HepG2 (cell line): ENCODE measurements around the gene TEDC1. TPM values are rescaled to one million over a fixed set of nuclear protein-coding genes. Genes with fewer than 3 reads are reported as not detected.

Experiments
- CREB1 ChIP-seq, 2 experiments: fragments of 450-650 bp in 1 of 2; IDR thresholded peaks; 2 replicates each; pipeline ENCODE4 v1.6.1; 2016 to 2017; ENCODE audit warnings: control low read depth in 1 of 2, mild to moderate bottlenecking in 1 of 2, missing compliant biosample characterization in 1 of 2, missing genetic modification characterization in 1 of 2
- ELF3 ChIP-seq: IDR thresholded peaks from 2 replicates; pipeline ENCODE4 v1.6.1; 2016; ENCODE audit warnings: missing genetic modification reagents, missing compliant biosample characterization
- GATAD1 ChIP-seq: IDR thresholded peaks from 2 replicates; pipeline ENCODE4 v1.6.1; 2016; ENCODE audit warnings: missing genetic modification reagents, missing compliant biosample characterization
- NFRKB ChIP-seq: fragments of 450-650 bp; IDR thresholded peaks from 2 replicates; pipeline ENCODE4 v1.6.1; 2017
- NFYC ChIP-seq: IDR thresholded peaks from 2 replicates; pipeline ENCODE4 v1.6.1; 2016; ENCODE audit warnings: missing genetic modification reagents, missing compliant biosample characterization
- POLR2A ChIP-seq, 2 experiments: IDR thresholded peaks; 2 replicates each; pipeline ENCODE4 v1.6.1; 2011; ENCODE audit warnings: low read depth in 2 of 2, low read length in 2 of 2, mild to moderate bottlenecking in 1 of 2, moderate library complexity in 1 of 2; ENCODE audit not compliant: insufficient read depth in 1 of 2
- PRDM10 ChIP-seq: sonication (generic); formaldehyde crosslinking; IDR thresholded peaks from 2 replicates; pipeline ENCODE4 v1.4.0; 2020; ENCODE audit warnings: low read depth, missing genetic modification reagents
- PTBP1 ChIP-seq: fragments of 200-400 bp; formaldehyde crosslinking; IDR thresholded peaks from 2 replicates; pipeline ENCODE4 v1.6.1; 2018; ENCODE audit warnings: low read length, low read depth; ENCODE audit not compliant: poor library complexity, severe bottlenecking
- SMC3 ChIP-seq: IDR thresholded peaks from 2 replicates; pipeline ENCODE4 v1.6.1; 2011; ENCODE audit warnings: low read length, improper control_type of control experiment
- SNAI1 ChIP-seq: sonication (generic); formaldehyde crosslinking; IDR thresholded peaks from 2 replicates; pipeline ENCODE4 v1.5.0; 2020; ENCODE audit warnings: mild to moderate bottlenecking, missing genetic modification reagents, borderline replicate concordance
- SP4 ChIP-seq: sonication (generic); formaldehyde crosslinking; IDR thresholded peaks from 2 replicates; pipeline ENCODE4 v1.8.1; 2023; ENCODE audit warnings: mild to moderate bottlenecking, missing genetic modification reagents
- TCF7L2 ChIP-seq: IDR thresholded peaks from 2 replicates; pipeline ENCODE4 v1.6.1; 2011; ENCODE audit warnings: mild to moderate bottlenecking, low read depth, low read length, moderate library complexity
- TFDP2 ChIP-seq: sonication (generic); formaldehyde crosslinking; IDR thresholded peaks from 2 replicates; pipeline ENCODE4 v1.4.0; 2020; ENCODE audit warnings: missing genetic modification reagents
- TMF1 ChIP-seq: sonication (generic); formaldehyde crosslinking; IDR thresholded peaks from 2 replicates; pipeline ENCODE4 v1.8.1; 2022; ENCODE audit warnings: low read depth, missing genetic modification reagents
- TRIM24 ChIP-seq: sonication (generic); formaldehyde crosslinking; IDR thresholded peaks from 2 replicates; pipeline ENCODE4 v1.8.0; 2022; ENCODE audit warnings: mild to moderate bottlenecking, missing genetic modification reagents
- WIZ ChIP-seq: sonication (generic); formaldehyde crosslinking; IDR thresholded peaks from 2 replicates; pipeline ENCODE4 v1.5.1; 2020; ENCODE audit warnings: mild to moderate bottlenecking, missing genetic modification reagents
- ZNF138 ChIP-seq: sonication (generic); formaldehyde crosslinking; IDR thresholded peaks from 2 replicates; pipeline ENCODE4 v1.5.0; 2020; ENCODE audit warnings: mild to moderate bottlenecking, low read depth, missing genetic modification reagents
- ZNF292 ChIP-seq: sonication (generic); formaldehyde crosslinking; IDR thresholded peaks from 2 replicates; pipeline ENCODE4 v1.8.1; 2022; ENCODE audit warnings: mild to moderate bottlenecking, low read depth, missing genetic modification reagents, borderline replicate concordance
- ZNF430 ChIP-seq: sonication (generic); formaldehyde crosslinking; IDR thresholded peaks from 2 replicates; pipeline ENCODE4 v1.9.0; 2021; ENCODE audit warnings: mild to moderate bottlenecking, missing genetic modification reagents
- ZNF512 ChIP-seq: sonication (generic); formaldehyde crosslinking; IDR thresholded peaks from 2 replicates; pipeline ENCODE4 v1.4.0; 2020; ENCODE audit warnings: mild to moderate bottlenecking, missing genetic modification reagents
- ZNF589 ChIP-seq: sonication (generic); formaldehyde crosslinking; conservative IDR thresholded peaks from 2 replicates; pipeline ENCODE4 v1.8.0; 2022; ENCODE audit warnings: mild to moderate bottlenecking, moderate library complexity, missing genetic modification reagents
- ZNF83 ChIP-seq: sonication (generic); formaldehyde crosslinking; IDR thresholded peaks from 2 replicates; pipeline ENCODE4 v1.4.0; 2020; ENCODE audit warnings: missing genetic modification reagents, mild to moderate bottlenecking, borderline replicate concordance
- ZSCAN20 ChIP-seq: sonication (generic); formaldehyde crosslinking; IDR thresholded peaks from 2 replicates; pipeline ENCODE4 v1.4.0; 2020; ENCODE audit warnings: missing genetic modification reagents, mild to moderate bottlenecking, borderline replicate concordance
- polyA plus RNA-seq, 8 experiments: library from polyadenylated mRNA; depleted of rRNA in 3 of 8; stranded (reverse) in 7 of 8; unstranded in 1 of 8; fragments of >200 nt; fragmentation: Illumina TruSeq in 4 of 8; extraction: Trizol in 4 of 8; gene quantifications; 2 replicates each; pipeline versions ENCODE4 v1.2.1 to v1.2.3, GENCODE V29; 2011 to 2016; ENCODE audit warnings: low read depth in 4 of 8, missing spikeins in 1 of 8, mixed read lengths in 1 of 8; ENCODE audit not compliant: insufficient read depth in 1 of 8
- total RNA-seq, 5 experiments: library from RNA; depleted of rRNA; stranded (reverse); fragments of >200 nt; fragmentation: Illumina TruSeq; extraction: Trizol; gene quantifications; 2 replicates each; pipeline ENCODE4 v1.2.3, GENCODE V29; 2016; ENCODE audit warnings: low read depth in 1 of 5

TEDC1 gene
- total and polyA plus RNA-seq, 2 of the 13 experiments (the other 11 are each of a cell fraction or from before 2014, with no cell fraction given), result 5.7 to 27.4 TPM

GRCh38 chr14:105490572-105491365 lies at the start of gene TEDC1 (continued):
- TF ChIP-seq GATAD1 (CRISPR knock-in tag) (peak; percentile 90), WIZ (CRISPR knock-in tag) (0 out of 2 replicates have a peak, but pooled peaks have one; percentile 23), POLR2A (IDR thresholded peaks at IDR 0.05; ENCODE audit: insufficient read depth in 1 of 2, low read depth in 2 of 2, low read length in 2 of 2) (peak in 1 of 2 experiments; percentile 75; a peak in 1 of 4 replicates), ZSCAN20 (CRISPR knock-in tag) (peak; percentile 34; the same call in 1 of the 2 replicates), CREB1 (IDR thresholded peaks at IDR 0.05) (peak; percentile 82), CREB1 (CRISPR knock-in tag; IDR thresholded peaks at IDR 0.05) (no peak), ZNF589 (CRISPR knock-in tag) (peak; percentile 82), TMF1 (CRISPR knock-in tag) (peak; percentile 1), TCF7L2 (no peak), ZNF292 (CRISPR knock-in tag) (no peak), PTBP1 (no peak), SP4 (CRISPR knock-in tag) (peak; percentile 89), ZNF83 (CRISPR knock-in tag) (peak; percentile 44; the same call in 1 of the 2 replicates), SMC3 (no peak; the same call in 1 of the 2 replicates), PRDM10 (CRISPR knock-in tag) (no peak), ZNF512 (no peak), ZNF138 (CRISPR knock-in tag) (0 out of 2 replicates have a peak, but pooled peaks have one; percentile 30), ZNF430 (peak; percentile 46), ELF3 (peak; percentile 43), TRIM24 (no peak), NFRKB (no peak), SNAI1 (no peak), TFDP2 (CRISPR knock-in tag) (peak; percentile 97), NFYC (peak; percentile 96)
